Measurements from ENCODE around the gene SLC6A2.

- TF ChIP-seq CTCF (IDR thresholded peaks at IDR 0.05): no peak
- TF ChIP-seq POLR2AphosphoS5 (IDR thresholded peaks at IDR 0.05): no peak
- TF ChIP-seq POLR2A (IDR thresholded peaks at IDR 0.05): no peak
- no peak for TF ChIP-seq EP300 (IDR thresholded peaks at IDR 0.05)
These were observed 51.1 kb downstream of the SLC6A2 start for GRCh38 chr16:55706739-55707384.
